ENCODE results near the gene UBASH3A. TPM values are rescaled to one million over a fixed set of nuclear protein-coding genes. Genes with fewer than 3 reads are reported as not detected.
A peak's percentile ranks its signal among the peaks of the same experiment; 100 is the strongest.

Gene UBASH3A
- total and polyA plus RNA-seq, 2 experiments from 2014 or later = not detected

DNA sequence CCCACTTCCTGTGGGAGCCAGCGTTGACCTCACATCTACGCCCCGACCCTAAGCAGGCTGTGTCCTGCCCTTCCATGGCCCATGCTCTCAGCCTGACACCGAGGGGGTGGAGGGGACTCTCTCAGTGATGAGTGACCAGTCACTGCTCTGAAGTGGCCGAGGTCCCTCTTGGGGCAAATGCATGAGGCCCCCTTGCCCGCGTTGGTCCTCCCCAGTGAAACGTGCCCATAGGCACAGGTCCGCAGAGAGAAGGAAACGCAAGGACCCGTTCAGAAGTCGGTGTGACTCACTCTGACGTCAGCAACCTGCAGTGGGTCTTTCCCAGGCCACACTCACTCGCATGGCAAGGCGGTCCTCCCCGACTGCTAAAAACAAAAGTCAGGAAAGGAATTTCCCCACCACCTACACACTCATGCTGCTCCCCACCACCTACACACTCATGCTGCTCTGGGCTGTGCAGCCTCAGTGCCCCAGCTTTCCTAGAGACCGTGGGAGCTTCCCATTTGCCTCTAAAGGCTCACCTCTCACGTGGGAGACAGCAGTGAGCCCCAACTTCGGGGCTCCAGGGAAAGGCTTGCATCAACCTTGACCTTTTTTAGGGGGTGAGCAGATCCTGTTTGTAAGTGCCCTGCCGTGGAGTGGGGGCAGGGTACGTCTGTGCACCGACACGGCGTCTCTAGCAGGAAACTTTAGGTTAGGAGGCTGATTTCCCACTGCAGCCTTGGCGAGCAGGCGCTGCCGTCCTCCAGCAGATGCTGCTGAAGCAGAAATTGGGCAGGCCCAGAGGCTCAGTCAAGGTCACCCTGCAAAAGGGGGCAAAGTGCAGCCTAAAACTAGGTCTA lies 11.4 kb downstream of the UBASH3A start:
- TF ChIP-seq, protein P1, sequence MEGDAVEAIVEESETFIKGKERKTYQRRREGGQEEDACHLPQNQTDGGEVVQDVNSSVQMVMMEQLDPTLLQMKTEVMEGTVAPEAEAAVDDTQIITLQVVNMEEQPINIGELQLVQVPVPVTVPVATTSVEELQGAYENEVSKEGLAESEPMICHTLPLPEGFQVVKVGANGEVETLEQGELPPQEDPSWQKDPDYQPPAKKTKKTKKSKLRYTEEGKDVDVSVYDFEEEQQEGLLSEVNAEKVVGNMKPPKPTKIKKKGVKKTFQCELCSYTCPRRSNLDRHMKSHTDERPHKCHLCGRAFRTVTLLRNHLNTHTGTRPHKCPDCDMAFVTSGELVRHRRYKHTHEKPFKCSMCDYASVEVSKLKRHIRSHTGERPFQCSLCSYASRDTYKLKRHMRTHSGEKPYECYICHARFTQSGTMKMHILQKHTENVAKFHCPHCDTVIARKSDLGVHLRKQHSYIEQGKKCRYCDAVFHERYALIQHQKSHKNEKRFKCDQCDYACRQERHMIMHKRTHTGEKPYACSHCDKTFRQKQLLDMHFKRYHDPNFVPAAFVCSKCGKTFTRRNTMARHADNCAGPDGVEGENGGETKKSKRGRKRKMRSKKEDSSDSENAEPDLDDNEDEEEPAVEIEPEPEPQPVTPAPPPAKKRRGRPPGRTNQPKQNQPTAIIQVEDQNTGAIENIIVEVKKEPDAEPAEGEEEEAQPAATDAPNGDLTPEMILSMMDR (IDR thresholded peaks at IDR 0.05; ENCODE audit: low read depth, low read length) = no peak
- H3K27ac ChIP-seq = no peak overlapping the region
- no peaks in the 10 kb centered on the region for H3K9me3 ChIP-seq (ENCODE audit: low read depth)
- H3K4me1 ChIP-seq (ENCODE audit: low read depth) = no peaks in the 10 kb centered on the region
- no peaks in the 10 kb centered on the region for H3K27me3 ChIP-seq
- no peak overlapping the region for H3K4me3 ChIP-seq
- H3K36me3 ChIP-seq = no peaks in the 10 kb centered on the region
- DNase-seq (ENCODE audit: low read depth in 1 of 2, low spot score in 1 of 2) = peak in 1 of 2 donors; percentile 61

- no peaks in the 10 kb centered on the region for H3K9me3 ChIP-seq (ENCODE audit: low read depth)
- no peak overlapping the region for H3K4me3 ChIP-seq
- H3K4me1 ChIP-seq (ENCODE audit: low read depth) = no peaks in the 10 kb centered on the region
- TF ChIP-seq, protein P1 (IDR thresholded peaks at IDR 0.05; ENCODE audit: low read depth, low read length) = no peak
- H3K36me3 ChIP-seq = no peaks in the 10 kb centered on the region
- no peak for DNase-seq (ENCODE audit: low read depth in 1 of 2, low spot score in 1 of 2)
- H3K27ac ChIP-seq = no peak overlapping the region
- no peaks in the 10 kb centered on the region for H3K27me3 ChIP-seq
Observed at GRCh38 chr21:42417533-42417932, 13.8 kb downstream of the UBASH3A start.

GRCh38 chr21:42418886-42419285 lies 15.2 kb downstream of the UBASH3A start:
- TF ChIP-seq, protein P1 (IDR thresholded peaks at IDR 0.05; ENCODE audit: low read depth, low read length) = no peak
- no peaks in the 10 kb centered on the region for H3K36me3 ChIP-seq
- no peak overlapping the region for H3K4me3 ChIP-seq
- H3K27ac ChIP-seq = no peak overlapping the region
- peaks cover 1% of the 10 kb centered on the region for H3K27me3 ChIP-seq
- H3K9me3 ChIP-seq (ENCODE audit: low read depth) = no peaks in the 10 kb centered on the region
- no peaks in the 10 kb centered on the region for H3K4me1 ChIP-seq (ENCODE audit: low read depth)
- no peak for DNase-seq (ENCODE audit: low read depth in 1 of 2, low spot score in 1 of 2)

DNA sequence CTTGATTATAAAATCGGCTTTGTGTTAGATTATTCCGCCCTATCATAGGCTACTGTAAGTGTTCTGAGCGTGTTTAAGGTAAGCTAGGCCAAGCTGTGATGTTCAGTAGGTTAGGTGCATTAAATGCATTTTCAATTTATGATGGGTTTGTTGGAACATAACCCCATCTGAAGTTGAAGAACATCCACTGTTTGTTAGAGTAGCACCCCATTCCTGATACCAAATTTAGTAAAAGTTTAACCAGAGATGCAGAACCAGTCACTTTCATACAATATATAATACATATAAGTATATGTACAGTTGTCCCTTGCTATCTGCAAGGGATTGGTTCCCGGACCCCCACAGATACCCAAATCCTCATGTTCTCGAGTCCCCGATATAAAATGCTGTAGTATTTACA lies 16.1 kb downstream of the UBASH3A start:
- Histone ChIP-seq H3K9me3 (ENCODE audit: low read depth) (no peaks in the 10 kb centered on the region), H3K27me3 (peaks cover 4% of the 10 kb centered on the region), H3K4me3 (no peak overlapping the region), H3K4me1 (ENCODE audit: low read depth) (no peaks in the 10 kb centered on the region), H3K36me3 (no peaks in the 10 kb centered on the region), H3K27ac (no peak overlapping the region)
- DNase-seq (ENCODE audit: low read depth in 1 of 2, low spot score in 1 of 2) = no peak
- TF ChIP-seq, protein P1 (IDR thresholded peaks at IDR 0.05; ENCODE audit: low read depth, low read length) = no peak

GRCh38 chr21:42421018-42421793 lies 17.5 kb downstream of the UBASH3A start:
- Histone ChIP-seq H3K36me3 (no peaks in the 10 kb centered on the region), H3K27me3 (peaks cover 4% of the 10 kb centered on the region)
- TF ChIP-seq, protein P1 (IDR thresholded peaks at IDR 0.05; ENCODE audit: low read depth, low read length) = no peak

More at GRCh38 chr21:42421018-42421793, 17.5 kb downstream of the UBASH3A start:
- no peak overlapping the region for H3K27ac ChIP-seq
- no peak for DNase-seq (ENCODE audit: low read depth in 1 of 2, low spot score in 1 of 2)
- no peak overlapping the region for H3K4me3 ChIP-seq
- no peaks in the 10 kb centered on the region for H3K4me1 ChIP-seq (ENCODE audit: low read depth)
- H3K9me3 ChIP-seq (ENCODE audit: low read depth) = no peaks in the 10 kb centered on the region

All from cardiac muscle cell (in vitro differentiated cells and primary cell).